Caco-2 (cell line): Measurements from ENCODE around the gene SMYD3. TPM values are rescaled to one million over a fixed set of nuclear protein-coding genes. Genes with fewer than 3 reads are reported as not detected.

Experiments
- BruUV-seq: library from RNA; stranded (reverse); fragments of 400-500 nt; replicated peaks from 2 replicates; lab custom pipeline; 2021; lab: Mats Ljungman, UMichigan
- CTCF ChIA-PET: fragments of 300-600 bp; sonication (Branson Sonifier 250); formaldehyde crosslinking; loops from one replicate; lab custom pipeline; 2022; ENCODE audit warnings: antibody characterized with exemption; lab: Charles Lee
- POLR2A ChIA-PET: fragments of 300-600 bp; sonication (Branson Sonifier 250); formaldehyde crosslinking; loops from one replicate; lab custom pipeline; 2022; ENCODE audit warnings: antibody characterized with exemption; lab: Charles Lee
- DNase-seq, 2 experiments: peaks; one replicate each; pipeline versions ENCODE4 v3.0.0 to v3.0.0-alpha.2; 2020 to 2022
- H3K27me3 ChIP-seq: replicated peaks from 2 replicates; pipeline ENCODE4 v1.6.0; 2011; ENCODE audit warnings: low read length; ENCODE audit not compliant: control insufficient read depth, insufficient read depth
- H3K36me3 ChIP-seq: 2 replicates; pipeline ENCODE4 v1.5.1; 2011; ENCODE audit warnings: low read length; ENCODE audit not compliant: control insufficient read depth, insufficient read depth
- H3K4me1 ChIP-seq: fragments of 250-450 bp; sonication (Bioruptor Pico); 2 replicates; pipeline ENCODE4 v1.5.1; 2020; ENCODE audit warnings: mild to moderate bottlenecking
- H3K4me3 ChIP-seq: 2 replicates; pipeline ENCODE4 v1.5.1; 2011; ENCODE audit warnings: low read depth, mild to moderate bottlenecking, control low read depth, low read length
- H3K9me3 ChIP-seq: fragments of 250-450 bp; sonication (Bioruptor Pico); 2 replicates; pipeline ENCODE4 v1.5.1; 2020; ENCODE audit warnings: mild to moderate bottlenecking, moderate library complexity
- H3K27ac Mint-ChIP-seq: one replicate; pipeline ENCODE4 v1.8.0; 2022; ENCODE audit warnings: mixed read lengths; ENCODE audit not compliant: unreplicated experiment
- H3K27me3 Mint-ChIP-seq: one replicate; pipeline ENCODE4 v1.8.0; 2022; ENCODE audit warnings: mixed read lengths; ENCODE audit not compliant: insufficient read depth, unreplicated experiment
- H3K36me3 Mint-ChIP-seq: one replicate; pipeline ENCODE4 v1.8.0; 2022; ENCODE audit warnings: mild to moderate bottlenecking, mixed read lengths; ENCODE audit not compliant: insufficient read depth, unreplicated experiment
- H3K4me1 Mint-ChIP-seq: one replicate; pipeline ENCODE4 v1.8.0; 2022; ENCODE audit warnings: low read depth, mixed read lengths; ENCODE audit not compliant: unreplicated experiment
- H3K4me3 Mint-ChIP-seq: one replicate; pipeline ENCODE4 v1.8.0; 2022; ENCODE audit warnings: mild to moderate bottlenecking, moderate library complexity, mixed read lengths; ENCODE audit not compliant: unreplicated experiment
- H3K9me3 Mint-ChIP-seq: one replicate; pipeline ENCODE4 v1.8.0; 2022; ENCODE audit warnings: mixed read lengths; ENCODE audit not compliant: unreplicated experiment
- CTCF ChIP-seq, 2 experiments: fragments of 200-600 bp in 1 of 2; IDR thresholded peaks; 1 replicate in 1 of 2; 2 replicates in 1 of 2; pipeline versions ENCODE4 v1.5.1 to v1.8.0; 2011 to 2022; ENCODE audit warnings: antibody characterized with exemption in 1 of 2, control low read depth in 1 of 2, inconsistent platforms in 1 of 2, low read depth in 1 of 2, low read length in 1 of 2, mild to moderate bottlenecking in 1 of 2, moderate library complexity in 1 of 2; ENCODE audit not compliant: insufficient read depth in 1 of 2, severe bottlenecking in 1 of 2, unreplicated experiment in 1 of 2
- intact Hi-C: fragments of 100-400 bp; cut with micrococcal nuclease; formaldehyde crosslinking; loops from one replicate; pipeline ENCODE4 v1.10.0; 2022; ENCODE audit not compliant: unreplicated experiment
- total RNA-seq: library from RNA; stranded (reverse); gene quantifications from 2 replicates; pipeline ENCODE4 v1.2.3, GENCODE V29; 2022

The SMYD3 gene
- total RNA-seq, 1 experiment from 2014 or later, result 33.0 TPM

DNA sequence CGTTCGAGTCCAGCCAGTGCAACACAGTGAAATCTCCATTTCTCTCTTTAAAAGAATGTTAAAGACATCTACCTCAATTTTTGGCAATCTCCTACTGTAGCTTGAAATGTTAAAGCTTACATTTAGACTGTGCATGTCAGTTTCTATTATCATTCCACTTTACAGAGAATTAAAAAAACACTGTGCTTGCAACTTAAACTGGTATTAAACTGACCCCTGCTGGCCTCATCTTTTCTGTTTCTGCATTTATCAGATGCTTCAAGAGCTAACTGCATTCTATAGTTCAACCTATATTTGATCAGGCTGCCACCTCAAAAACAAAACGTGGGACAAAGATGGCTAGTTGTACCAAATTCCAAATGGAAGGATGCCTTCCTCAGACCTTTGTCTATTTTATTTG, 226.5 kb downstream of the SMYD3 start:
- Mint-ChIP-seq H3K4me3 (no peak overlapping the region), H3K36me3 (no peaks in the 10 kb centered on the region), H3K9me3 (no peaks in the 10 kb centered on the region), H3K27me3 (no peaks in the 10 kb centered on the region), H3K4me1 (no peaks in the 10 kb centered on the region), H3K27ac (no peak overlapping the region)
- intact Hi-C loops, result loop anchor here (1.0 kb wide), 2 partner anchors 170 to 268 kb away; no protein-coding TSS in a partner anchor
- H3K4me3 ChIP-seq, result no peak overlapping the region
- H3K4me1 ChIP-seq, result peaks cover 5% of the 10 kb centered on the region
- ChIA-PET CTCF (interaction anchor here (0.6 to 0.9 kb wide), 6 partner anchors 19 to 860 kb away, joined by 3 read pairs; no protein-coding TSS in a partner anchor), POLR2A (no interaction called here)
- BruUV-seq, result no TSS peak
- no peaks in the 10 kb centered on the region for H3K9me3 ChIP-seq
- no peaks in the 10 kb centered on the region for H3K36me3 ChIP-seq
- H3K27me3 ChIP-seq, result no peaks in the 10 kb centered on the region
- peak in 1 of 2 experiments; percentile 5 for DNase-seq
- peak in 1 of 2 experiments; percentile 6 for TF ChIP-seq CTCF (IDR thresholded peaks at IDR 0.05; ENCODE audit: insufficient read depth in 1 of 2, low read depth in 1 of 2, low read length in 1 of 2, severe bottlenecking in 1 of 2, unreplicated experiment in 1 of 2)

- TF ChIP-seq CTCF (IDR thresholded peaks at IDR 0.05; ENCODE audit: insufficient read depth in 1 of 2, low read depth in 1 of 2, low read length in 1 of 2, severe bottlenecking in 1 of 2, unreplicated experiment in 1 of 2), result no peak
Observed at GRCh38 chr1:246279402-246279801, 227.7 kb downstream of the SMYD3 start.

DNA sequence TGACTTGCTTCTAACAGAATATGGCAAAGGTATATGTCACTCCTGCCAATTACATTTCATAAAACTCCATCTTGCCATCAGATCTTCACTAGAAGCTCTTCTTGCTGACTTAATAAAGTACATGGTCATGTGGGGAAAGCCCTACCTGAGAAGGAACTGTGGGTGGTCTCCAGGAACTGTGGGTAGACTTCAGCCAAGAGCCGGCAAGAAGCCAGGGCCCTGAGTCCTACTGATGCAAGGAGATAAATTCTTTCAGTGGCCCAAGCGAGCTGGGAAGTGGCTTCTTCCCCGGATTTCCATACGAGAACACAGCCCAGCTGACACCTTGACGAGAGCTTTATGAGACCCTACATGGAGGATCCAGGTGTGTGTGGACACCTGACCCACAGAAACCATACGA, 228.7 kb downstream of the SMYD3 start:
- H3K9me3 ChIP-seq, result no peaks in the 10 kb centered on the region
- no peaks in the 10 kb centered on the region for H3K36me3 ChIP-seq
- intact Hi-C loops, result no loop called here
- no peak for TF ChIP-seq CTCF (IDR thresholded peaks at IDR 0.05; ENCODE audit: insufficient read depth in 1 of 2, low read depth in 1 of 2, low read length in 1 of 2, severe bottlenecking in 1 of 2, unreplicated experiment in 1 of 2)
- ChIA-PET POLR2A (no interaction called here), CTCF (no interaction called here)
- Mint-ChIP-seq H3K4me3 (no peak overlapping the region), H3K9me3 (peaks cover 9% of the 10 kb centered on the region), H3K4me1 (no peaks in the 10 kb centered on the region), H3K27me3 (no peaks in the 10 kb centered on the region), H3K36me3 (peaks cover 5% of the 10 kb centered on the region), H3K27ac (no peak overlapping the region)
- H3K4me3 ChIP-seq, result no peak overlapping the region
- DNase-seq, result no peak
- no TSS peak for BruUV-seq
- H3K4me1 ChIP-seq, result peaks cover 5% of the 10 kb centered on the region
- H3K27me3 ChIP-seq, result no peaks in the 10 kb centered on the region

More at GRCh38 chr1:246279402-246279801, 227.7 kb downstream of the SMYD3 start:
- Mint-ChIP-seq H3K4me1 (no peaks in the 10 kb centered on the region), H3K27me3 (no peaks in the 10 kb centered on the region), H3K4me3 (no peak overlapping the region), H3K9me3 (no peaks in the 10 kb centered on the region), H3K27ac (no peak overlapping the region), H3K36me3 (no peaks in the 10 kb centered on the region)
- no peak for DNase-seq
- Histone ChIP-seq H3K36me3 (no peaks in the 10 kb centered on the region), H3K4me3 (no peak overlapping the region), H3K9me3 (no peaks in the 10 kb centered on the region), H3K27me3 (no peaks in the 10 kb centered on the region), H3K4me1 (peaks cover 5% of the 10 kb centered on the region)
- BruUV-seq, result no TSS peak
- ChIA-PET POLR2A (no interaction called here), CTCF (no interaction called here)
- intact Hi-C loops, result no loop called here
